OCI-LY3 (cell line): Measurements from ENCODE around the gene CDKN1C.

Experiments used
- H2AFZ ChIP-seq: fragments of 200-600, 300-600 bp; shearing (Covaris generic); 2 replicates; pipeline ENCODE4 v1.6.0; 2014; ENCODE audit warnings: antibody characterized with exemption, low read depth, low read length
- H3K27ac ChIP-seq: fragments of 200-600, 300-600 bp; sonication (generic); 2 replicates; pipeline ENCODE4 v1.5.1; 2014; ENCODE audit warnings: mild to moderate bottlenecking, low read length, moderate library complexity, mixed read lengths
- H3K27me3 ChIP-seq: fragments of 200-600, 300-600 bp; sonication (generic); 2 replicates; pipeline ENCODE4 v1.6.1; 2014; ENCODE audit warnings: low read depth, low read length, mixed read lengths
- H3K36me3 ChIP-seq: fragments of 200-600, 300-600 bp; sonication (generic); replicated peaks from 2 replicates; pipeline ENCODE3; 2014; ENCODE audit warnings: low read depth, low read length, mixed read lengths
- H3K4me1 ChIP-seq: fragments of 300-600, 200-600 bp; sonication (generic); 2 replicates; pipeline ENCODE4 v1.6.1; 2014; ENCODE audit warnings: low read length, mixed read lengths
- H3K4me2 ChIP-seq: fragments of 200-600, 300-600 bp; sonication (generic); 2 replicates; pipeline ENCODE4 v1.6.1; 2014; ENCODE audit warnings: low read length, mixed read lengths
- H3K4me3 ChIP-seq: fragments of 300-600, 200-600 bp; sonication (generic); 2 replicates; pipeline ENCODE4 v1.5.1; 2014; ENCODE audit warnings: antibody characterized with exemption, mild to moderate bottlenecking, low read length, moderate library complexity
- H3K79me2 ChIP-seq: fragments of 300-600, 200-600 bp; shearing (Covaris generic); 2 replicates; pipeline ENCODE4 v1.6.1; 2014; ENCODE audit warnings: mild to moderate bottlenecking, low read length, mixed read lengths
- H3K9ac ChIP-seq: fragments of 300-600, 200-600 bp; shearing (Covaris generic); 2 replicates; pipeline ENCODE4 v1.6.0; 2014; ENCODE audit warnings: mild to moderate bottlenecking, low read length, moderate library complexity
- H3K9me3 ChIP-seq: fragments of 200-600, 300-600 bp; shearing (Covaris generic); 2 replicates; pipeline ENCODE4 v1.6.1; 2014; ENCODE audit warnings: low read length, mixed read lengths; ENCODE audit not compliant: insufficient read depth
- H4K20me1 ChIP-seq: fragments of 200-600, 300-600 bp; sonication (generic); 2 replicates; pipeline ENCODE4 v1.6.1; 2016; ENCODE audit warnings: low read length, mixed read lengths; ENCODE audit not compliant: insufficient read depth
- EZH2phosphoT487 ChIP-seq: fragments of 200-600 bp; shearing (Covaris generic); IDR thresholded peaks from 2 replicates; pipeline ENCODE4 v1.6.1; 2018; ENCODE audit warnings: antibody characterized with exemption, mixed run types, low read depth
- TF ChIP-seq, protein P1 (sequence below): fragments of 200-600, 300-600 bp; sonication (generic); IDR thresholded peaks from 2 replicates; pipeline ENCODE4 v1.5.1; 2014; ENCODE audit warnings: antibody characterized with exemption, low read length, low read depth

The CDKN1C gene

GRCh38 chr11:2902784-2903671 is 17.5 kb upstream of the CDKN1C start:
- H3K27me3 ChIP-seq = no peaks in the 10 kb centered on the region
- H2AFZ ChIP-seq = no peak overlapping the region
- H3K4me1 ChIP-seq = peaks cover 27% of the 10 kb centered on the region
- TF ChIP-seq EZH2phosphoT487 = no peak
- TF ChIP-seq, protein P1, sequence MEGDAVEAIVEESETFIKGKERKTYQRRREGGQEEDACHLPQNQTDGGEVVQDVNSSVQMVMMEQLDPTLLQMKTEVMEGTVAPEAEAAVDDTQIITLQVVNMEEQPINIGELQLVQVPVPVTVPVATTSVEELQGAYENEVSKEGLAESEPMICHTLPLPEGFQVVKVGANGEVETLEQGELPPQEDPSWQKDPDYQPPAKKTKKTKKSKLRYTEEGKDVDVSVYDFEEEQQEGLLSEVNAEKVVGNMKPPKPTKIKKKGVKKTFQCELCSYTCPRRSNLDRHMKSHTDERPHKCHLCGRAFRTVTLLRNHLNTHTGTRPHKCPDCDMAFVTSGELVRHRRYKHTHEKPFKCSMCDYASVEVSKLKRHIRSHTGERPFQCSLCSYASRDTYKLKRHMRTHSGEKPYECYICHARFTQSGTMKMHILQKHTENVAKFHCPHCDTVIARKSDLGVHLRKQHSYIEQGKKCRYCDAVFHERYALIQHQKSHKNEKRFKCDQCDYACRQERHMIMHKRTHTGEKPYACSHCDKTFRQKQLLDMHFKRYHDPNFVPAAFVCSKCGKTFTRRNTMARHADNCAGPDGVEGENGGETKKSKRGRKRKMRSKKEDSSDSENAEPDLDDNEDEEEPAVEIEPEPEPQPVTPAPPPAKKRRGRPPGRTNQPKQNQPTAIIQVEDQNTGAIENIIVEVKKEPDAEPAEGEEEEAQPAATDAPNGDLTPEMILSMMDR = no peak
- no peaks in the 10 kb centered on the region for H4K20me1 ChIP-seq
- H3K9me3 ChIP-seq = no peaks in the 10 kb centered on the region
- H3K9ac ChIP-seq = peak overlapping the region; percentile 84
- no peak overlapping the region for H3K27ac ChIP-seq
- H3K4me2 ChIP-seq = peak overlapping the region; percentile 82
- no peaks in the 10 kb centered on the region for H3K79me2 ChIP-seq
- H3K36me3 ChIP-seq = no peaks in the 10 kb centered on the region
- peak overlapping the region; percentile 91 for H3K4me3 ChIP-seq

DNA sequence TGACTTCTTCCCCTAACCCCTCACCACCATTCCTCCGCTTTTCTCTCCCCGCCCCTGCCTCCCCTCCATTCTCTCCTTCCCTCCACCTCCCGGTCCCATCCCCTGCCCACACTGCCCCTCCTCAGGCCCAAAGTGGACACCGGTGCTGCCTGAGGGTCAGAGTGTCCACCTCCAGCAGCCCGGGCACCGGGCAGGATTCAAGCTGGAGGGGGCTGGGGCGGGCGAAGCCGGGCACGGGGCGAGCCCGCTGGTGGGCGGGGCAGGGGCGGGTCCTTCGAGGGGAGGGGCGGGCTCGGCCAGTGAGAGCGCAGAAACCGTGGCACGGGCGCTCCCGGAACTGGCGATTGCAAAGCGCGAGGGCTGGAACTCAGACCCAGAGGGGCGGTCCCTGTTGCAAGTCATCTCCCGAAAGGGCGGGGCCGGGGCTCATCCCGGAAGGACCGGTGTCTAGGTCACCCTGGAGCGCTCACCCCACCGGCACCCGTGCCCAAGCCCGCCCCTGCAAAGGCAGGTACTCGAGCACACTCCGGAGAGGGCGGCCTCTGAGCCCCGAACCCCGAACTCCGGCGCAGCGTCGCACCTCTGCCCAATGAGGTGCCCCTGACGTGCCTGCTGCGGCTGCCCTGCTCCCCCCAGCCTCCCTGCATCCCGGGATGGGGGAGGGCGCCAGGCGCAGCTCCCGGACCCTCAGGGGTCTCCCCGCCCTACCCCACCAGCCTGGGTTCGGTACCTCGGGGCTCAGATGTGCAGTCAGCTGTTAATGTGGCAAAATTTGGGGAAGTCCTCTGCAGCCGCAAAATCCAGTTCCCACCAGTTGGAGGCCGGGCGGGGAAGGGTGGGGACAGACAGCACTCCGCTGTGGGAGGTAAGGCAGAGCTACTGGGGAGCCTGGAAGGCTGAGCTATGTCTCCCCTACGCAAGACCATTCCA is 16.5 kb upstream of the CDKN1C start:
- Histone ChIP-seq H3K4me2 (peak overlapping the region; percentile 99), H3K9me3 (no peaks in the 10 kb centered on the region), H4K20me1 (no peaks in the 10 kb centered on the region), H3K27ac (0 out of 2 replicates have a peak overlapping the region, but pooled peaks have one; percentile 22), H3K36me3 (no peaks in the 10 kb centered on the region), H3K4me1 (peaks cover 27% of the 10 kb centered on the region), H2AFZ (peak overlapping the region; percentile 91), H3K79me2 (no peaks in the 10 kb centered on the region), H3K27me3 (no peaks in the 10 kb centered on the region), H3K4me3 (peak overlapping the region; percentile 91), H3K9ac (peak overlapping the region; percentile 88)
- no peak for TF ChIP-seq EZH2phosphoT487
- TF ChIP-seq, protein P1 = no peak

DNA sequence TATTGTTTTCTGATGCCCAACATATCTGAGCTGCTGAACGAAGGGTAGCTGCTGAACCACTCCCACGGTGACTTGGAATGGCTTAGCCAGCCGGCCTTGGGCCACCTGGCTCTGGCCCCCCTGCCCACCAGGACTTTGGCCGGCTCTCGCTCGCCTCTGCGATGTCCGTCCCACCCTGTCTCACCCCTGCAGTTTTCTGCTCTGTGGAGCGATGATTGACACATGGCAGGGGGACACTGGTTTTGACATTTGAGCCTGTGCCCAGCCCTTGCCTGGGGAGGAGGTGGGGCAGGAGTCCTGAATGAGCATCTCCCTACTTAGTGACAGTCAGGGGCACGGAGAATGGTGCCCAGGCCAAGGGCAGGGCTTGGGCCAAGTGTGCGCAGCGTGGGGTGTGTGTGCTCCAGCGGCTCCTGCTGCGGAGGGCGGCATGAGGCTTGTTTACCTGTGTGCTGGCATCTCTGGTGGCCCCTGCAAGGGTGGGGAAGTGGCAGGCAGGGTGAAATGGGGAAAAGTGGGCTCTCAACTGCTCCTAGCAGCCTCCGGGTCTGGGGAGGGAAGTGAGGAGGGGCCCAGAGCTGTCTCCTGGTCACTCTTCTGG is 15.7 kb upstream of the CDKN1C start:
- H3K79me2 ChIP-seq = no peaks in the 10 kb centered on the region
- TF ChIP-seq, protein P1 = no peak
- TF ChIP-seq EZH2phosphoT487 = no peak
- H3K27ac ChIP-seq = no peak overlapping the region
- H2AFZ ChIP-seq = no peak overlapping the region
- H3K9ac ChIP-seq = peak overlapping the region; percentile 88
- peak overlapping the region; percentile 99 for H3K4me2 ChIP-seq
- H3K9me3 ChIP-seq = no peaks in the 10 kb centered on the region
- H3K36me3 ChIP-seq = no peaks in the 10 kb centered on the region
- H3K4me1 ChIP-seq = peaks cover 27% of the 10 kb centered on the region
- H3K4me3 ChIP-seq = peak overlapping the region; percentile 91
- no peaks in the 10 kb centered on the region for H4K20me1 ChIP-seq
- H3K27me3 ChIP-seq = no peaks in the 10 kb centered on the region
